ENCODE data around the gene CCT5.

DNA sequence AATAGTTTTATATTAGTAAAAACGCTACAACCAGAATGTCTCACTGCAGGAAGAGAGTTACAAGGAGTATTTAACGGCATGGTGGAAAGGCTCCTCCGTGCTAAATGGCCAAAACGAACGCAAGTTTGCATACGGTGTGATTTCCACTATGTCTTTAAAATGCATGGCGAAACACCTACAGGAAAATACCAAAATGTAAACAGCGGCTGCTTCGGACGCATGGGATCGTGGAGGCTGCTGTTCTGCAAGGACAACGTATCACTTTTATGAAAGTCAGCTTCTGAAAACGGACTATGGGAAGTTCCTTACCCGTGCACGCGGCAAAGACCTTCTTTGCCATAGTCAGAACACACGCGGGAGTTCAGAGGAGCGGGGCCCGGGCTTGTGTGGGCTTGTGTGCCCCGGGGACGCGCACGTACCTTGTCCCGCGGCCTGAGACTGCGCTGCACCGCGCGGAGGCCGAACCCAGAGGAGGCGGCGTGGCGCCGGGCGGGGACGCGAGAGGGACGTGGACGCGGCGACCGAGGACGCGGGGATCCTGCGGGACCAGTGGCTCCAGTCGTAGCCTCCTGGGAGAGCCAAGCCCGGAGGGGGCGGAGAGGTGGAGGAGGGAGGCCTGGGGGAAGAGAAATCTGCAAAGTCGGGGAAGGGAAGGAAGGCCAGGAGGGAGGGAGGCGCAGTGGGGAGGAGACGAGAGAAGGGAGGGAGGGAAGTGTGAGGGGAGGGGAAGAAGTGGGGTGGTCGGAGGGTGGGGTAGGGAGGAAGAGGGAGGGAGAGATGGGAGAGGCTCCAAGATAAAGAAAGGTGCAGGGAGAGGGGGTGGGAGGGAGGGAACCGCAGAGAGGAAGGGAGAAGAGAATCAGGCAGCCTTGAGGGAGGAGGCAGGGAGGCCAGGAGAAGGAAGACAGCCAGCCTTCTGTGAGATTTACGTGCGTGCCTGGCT is 57.4 kb downstream of the CCT5 start, which contains the start of gene CMBL:
- TF ChIP-seq, protein P1, sequence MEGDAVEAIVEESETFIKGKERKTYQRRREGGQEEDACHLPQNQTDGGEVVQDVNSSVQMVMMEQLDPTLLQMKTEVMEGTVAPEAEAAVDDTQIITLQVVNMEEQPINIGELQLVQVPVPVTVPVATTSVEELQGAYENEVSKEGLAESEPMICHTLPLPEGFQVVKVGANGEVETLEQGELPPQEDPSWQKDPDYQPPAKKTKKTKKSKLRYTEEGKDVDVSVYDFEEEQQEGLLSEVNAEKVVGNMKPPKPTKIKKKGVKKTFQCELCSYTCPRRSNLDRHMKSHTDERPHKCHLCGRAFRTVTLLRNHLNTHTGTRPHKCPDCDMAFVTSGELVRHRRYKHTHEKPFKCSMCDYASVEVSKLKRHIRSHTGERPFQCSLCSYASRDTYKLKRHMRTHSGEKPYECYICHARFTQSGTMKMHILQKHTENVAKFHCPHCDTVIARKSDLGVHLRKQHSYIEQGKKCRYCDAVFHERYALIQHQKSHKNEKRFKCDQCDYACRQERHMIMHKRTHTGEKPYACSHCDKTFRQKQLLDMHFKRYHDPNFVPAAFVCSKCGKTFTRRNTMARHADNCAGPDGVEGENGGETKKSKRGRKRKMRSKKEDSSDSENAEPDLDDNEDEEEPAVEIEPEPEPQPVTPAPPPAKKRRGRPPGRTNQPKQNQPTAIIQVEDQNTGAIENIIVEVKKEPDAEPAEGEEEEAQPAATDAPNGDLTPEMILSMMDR (IDR thresholded peaks at IDR 0.05): no peak
- peak in 1 of 3 donors; percentile 32 for TF ChIP-seq POLR2AphosphoS5 (IDR thresholded peaks at IDR 0.05)
- no peak for TF ChIP-seq POLR2A (IDR thresholded peaks at IDR 0.05)
